Activated naive CD4-positive, alpha-beta T cell treated with anti-CD3 and anti-CD28 coated beads, Interleukin-2, amount 50 U/mL, for 72 hours (primary cell): Measurements from ENCODE around the gene CALHM4. TPM values are rescaled to one million over a fixed set of nuclear protein-coding genes. Genes with fewer than 3 reads are reported as not detected.

Experiments
- ATAC-seq, 2 donors: fragments of 150-1000 bp; cut with Tn5 transposase; 2 replicates each; pipeline ENCODE4 v1.10.0; 2021; ENCODE audit warnings: mild to moderate bottlenecking in 2 of 2, moderate library complexity in 2 of 2
- DNase-seq, 2 donors: peaks; one replicate each; pipeline ENCODE4 v3.0.0; 2021 to 2022; ENCODE audit warnings: low spot score in 2 of 2
- H3K27ac Mint-ChIP-seq, 2 donors: one replicate each; pipeline ENCODE4 v1.8.0; 2022; ENCODE audit warnings: mild to moderate bottlenecking in 2 of 2, mixed read lengths in 2 of 2
- H3K36me3 Mint-ChIP-seq, 2 donors: one replicate each; pipeline ENCODE4 v1.8.0; 2022; ENCODE audit warnings: mixed read lengths in 2 of 2
- H3K9me3 Mint-ChIP-seq, 2 donors: one replicate each; pipeline ENCODE4 v1.8.0; 2022; ENCODE audit warnings: mixed read lengths in 2 of 2
- total RNA-seq, 2 donors: library from RNA; stranded (reverse); gene quantifications; one replicate each; pipeline ENCODE4 v1.2.3, GENCODE V29; 2022

CALHM4 gene
- total RNA-seq, 2 donors from 2014 or later, result not detected

- Mint-ChIP-seq H3K36me3 (no peaks in the 10 kb centered on the region), H3K9me3 (no peaks in the 10 kb centered on the region), H3K27ac (no peak overlapping the region)
- ATAC-seq (peak; percentile 83 to 90), DNase-seq (peak in 1 of 2 donors; percentile 61)
Observed at GRCh38 chr6:116531675-116532570, 21.6 kb upstream of the CALHM4 start.

DNA sequence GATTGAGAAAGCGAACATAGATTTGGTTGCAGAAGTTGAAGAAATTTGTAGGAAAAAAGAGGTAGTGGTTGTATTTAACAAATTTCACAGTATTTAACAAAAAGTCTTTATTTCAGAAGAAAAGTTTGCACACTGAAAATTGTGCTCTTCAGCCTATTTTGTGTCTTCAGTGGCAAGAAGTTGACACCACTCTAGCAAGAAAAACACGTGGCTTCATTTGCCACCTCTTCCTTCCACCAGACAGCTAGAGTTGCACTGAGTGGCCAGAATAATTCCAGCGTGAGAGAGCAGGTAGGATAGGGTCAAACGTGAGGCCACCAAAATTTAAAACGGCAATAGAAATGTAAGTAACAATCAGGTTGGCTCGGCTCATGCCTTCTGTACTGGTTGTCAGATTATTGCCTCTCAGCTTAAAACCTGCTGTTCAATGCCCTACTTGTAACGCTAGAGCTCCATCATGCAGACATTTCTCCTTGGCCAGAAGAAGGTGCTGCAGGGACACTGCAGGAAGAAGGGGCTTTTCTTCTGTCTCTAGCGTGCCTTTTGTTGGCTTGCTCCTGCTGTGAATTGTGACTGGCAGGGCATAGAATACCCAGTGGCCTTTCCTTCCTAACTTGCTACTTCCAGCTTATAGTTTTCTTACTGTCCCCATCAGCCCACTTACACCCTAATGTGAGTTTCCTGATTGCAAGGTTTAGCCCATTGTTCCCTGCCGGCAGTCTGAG, 20.2 kb upstream of the CALHM4 start:
- H3K27ac Mint-ChIP-seq, result no peak overlapping the region
- DNase-seq, result no peak
- no peak for ATAC-seq
- H3K36me3 Mint-ChIP-seq, result no peaks in the 10 kb centered on the region
- H3K9me3 Mint-ChIP-seq, result no peaks in the 10 kb centered on the region

GRCh38 chr6:116535109-116535508, 18.4 kb upstream of the CALHM4 start:
- H3K9me3 Mint-ChIP-seq, result no peaks in the 10 kb centered on the region
- DNase-seq (no peak), ATAC-seq (no peak)
- H3K27ac Mint-ChIP-seq, result no peak overlapping the region
- no peaks in the 10 kb centered on the region for H3K36me3 Mint-ChIP-seq

- ATAC-seq, result peak; percentile 61 to 67
- Mint-ChIP-seq H3K9me3 (no peaks in the 10 kb centered on the region), H3K36me3 (no peaks in the 10 kb centered on the region), H3K27ac (no peak overlapping the region)
- peak in 1 of 2 donors; percentile 48 for DNase-seq
Observed at GRCh38 chr6:116536216-116536621, 17.3 kb upstream of the CALHM4 start.

- H3K9me3 Mint-ChIP-seq, result no peaks in the 10 kb centered on the region
- no peak for ATAC-seq
- no peak overlapping the region for H3K27ac Mint-ChIP-seq
- H3K36me3 Mint-ChIP-seq, result no peaks in the 10 kb centered on the region
- DNase-seq, result no peak
Observed at GRCh38 chr6:116542426-116542825, 11.1 kb upstream of the CALHM4 start.

DNA sequence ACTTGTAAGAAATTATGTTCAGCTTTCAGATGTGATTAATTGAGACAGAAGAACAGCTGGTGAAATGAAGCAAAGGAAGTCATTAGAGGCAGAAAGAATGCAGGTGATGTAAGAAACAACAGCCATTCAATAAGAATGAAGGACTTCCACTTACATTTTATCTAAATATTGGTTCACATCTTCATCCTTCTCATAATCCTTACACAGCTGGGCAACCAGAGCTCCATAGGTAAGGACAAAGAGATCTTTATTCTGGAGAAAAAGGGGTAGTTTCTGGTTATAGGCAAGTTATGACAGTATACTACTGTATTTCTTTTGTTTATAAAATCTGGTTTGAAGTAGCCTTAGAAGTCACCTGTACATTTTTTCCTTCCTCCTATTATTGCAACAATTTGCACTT, 10.4 kb upstream of the CALHM4 start:
- no peak for ATAC-seq
- Mint-ChIP-seq H3K36me3 (no peaks in the 10 kb centered on the region), H3K9me3 (no peaks in the 10 kb centered on the region), H3K27ac (no peak overlapping the region)
- DNase-seq, result no peak

DNA sequence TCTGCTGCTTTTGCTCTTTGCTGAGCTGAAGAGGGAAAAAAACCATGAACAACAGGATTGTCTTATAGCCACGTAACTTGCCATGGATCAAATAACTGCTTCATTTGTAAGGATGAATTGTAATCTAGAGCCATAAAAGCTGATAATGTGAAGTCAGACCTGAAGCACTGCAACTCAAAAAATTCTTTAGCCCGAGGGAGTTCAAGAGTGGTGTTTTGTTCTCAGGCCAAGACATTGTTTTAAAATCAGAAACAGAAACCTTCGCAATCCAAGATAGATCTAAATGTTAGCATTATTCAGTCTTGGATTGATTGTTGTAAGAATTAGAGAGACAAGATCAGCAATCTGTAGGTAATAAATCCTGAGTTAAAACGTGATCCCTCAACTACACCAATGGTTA, 7.9 kb upstream of the CALHM4 start, which contains the start of gene TRAPPC3L:
TRAPPC3L (minus strand) TSS at position 34 of the 400 bp plus-strand sequence. CDS start 170 bp downstream, outside the sequence.
- H3K9me3 Mint-ChIP-seq, result no peaks in the 10 kb centered on the region
- no peaks in the 10 kb centered on the region for H3K36me3 Mint-ChIP-seq
- no peak within 1 kb of the TSS for H3K27ac Mint-ChIP-seq
- ATAC-seq, result no peak
- DNase-seq, result no peak

GRCh38 chr6:116547358-116547757, 6.2 kb upstream of the CALHM4 start:
- ATAC-seq (no peak), DNase-seq (no peak)
- Mint-ChIP-seq H3K9me3 (no peaks in the 10 kb centered on the region), H3K36me3 (no peaks in the 10 kb centered on the region), H3K27ac (no peak overlapping the region)

DNA sequence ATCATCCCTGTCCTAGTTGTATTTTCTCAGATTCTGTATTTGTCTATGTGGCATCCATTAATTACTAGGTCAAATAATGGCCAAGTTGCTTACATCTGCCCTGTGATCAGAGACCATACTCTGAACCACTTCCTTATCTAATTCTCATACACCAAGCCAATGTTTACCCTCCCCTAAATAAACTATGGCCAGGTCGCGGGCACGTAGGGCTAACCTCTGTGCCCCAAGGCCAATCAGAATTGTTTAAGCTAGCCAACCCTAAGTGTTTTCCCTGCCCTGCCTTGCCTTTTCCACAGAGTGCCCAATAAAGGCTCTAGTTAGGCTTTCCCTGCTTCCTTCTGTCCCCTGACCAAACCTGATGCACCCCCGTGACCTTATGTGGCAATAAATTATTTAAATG, 2.8 kb upstream of the CALHM4 start:
- H3K9me3 Mint-ChIP-seq, result no peaks in the 10 kb centered on the region
- DNase-seq, result no peak
- H3K36me3 Mint-ChIP-seq, result no peaks in the 10 kb centered on the region
- ATAC-seq, result no peak
- H3K27ac Mint-ChIP-seq, result no peak overlapping the region

GRCh38 chr6:116556065-116556464, 2.5 kb downstream of the CALHM4 start:
- no peaks in the 10 kb centered on the region for H3K36me3 Mint-ChIP-seq
- no peaks in the 10 kb centered on the region for H3K9me3 Mint-ChIP-seq
- no peak for DNase-seq
- H3K27ac Mint-ChIP-seq, result no peak overlapping the region
- ATAC-seq, result no peak

GRCh38 chr6:116556814-116557415, 3.4 kb downstream of the CALHM4 start:
- no peak overlapping the region for H3K27ac Mint-ChIP-seq
- H3K9me3 Mint-ChIP-seq, result no peaks in the 10 kb centered on the region
- H3K36me3 Mint-ChIP-seq, result no peaks in the 10 kb centered on the region
- ATAC-seq (no peak), DNase-seq (no peak)

- Mint-ChIP-seq H3K27ac (no peak overlapping the region), H3K36me3 (no peaks in the 10 kb centered on the region), H3K9me3 (no peaks in the 10 kb centered on the region)
- ATAC-seq (no peak), DNase-seq (no peak)
Observed at GRCh38 chr6:116557893-116558292, 4.3 kb downstream of the CALHM4 start.

GRCh38 chr6:116560130-116560529, 6.6 kb downstream of the CALHM4 start:
- Mint-ChIP-seq H3K9me3 (no peaks in the 10 kb centered on the region), H3K36me3 (no peaks in the 10 kb centered on the region), H3K27ac (no peak overlapping the region)
- no peak for ATAC-seq
- DNase-seq, result no peak

DNA sequence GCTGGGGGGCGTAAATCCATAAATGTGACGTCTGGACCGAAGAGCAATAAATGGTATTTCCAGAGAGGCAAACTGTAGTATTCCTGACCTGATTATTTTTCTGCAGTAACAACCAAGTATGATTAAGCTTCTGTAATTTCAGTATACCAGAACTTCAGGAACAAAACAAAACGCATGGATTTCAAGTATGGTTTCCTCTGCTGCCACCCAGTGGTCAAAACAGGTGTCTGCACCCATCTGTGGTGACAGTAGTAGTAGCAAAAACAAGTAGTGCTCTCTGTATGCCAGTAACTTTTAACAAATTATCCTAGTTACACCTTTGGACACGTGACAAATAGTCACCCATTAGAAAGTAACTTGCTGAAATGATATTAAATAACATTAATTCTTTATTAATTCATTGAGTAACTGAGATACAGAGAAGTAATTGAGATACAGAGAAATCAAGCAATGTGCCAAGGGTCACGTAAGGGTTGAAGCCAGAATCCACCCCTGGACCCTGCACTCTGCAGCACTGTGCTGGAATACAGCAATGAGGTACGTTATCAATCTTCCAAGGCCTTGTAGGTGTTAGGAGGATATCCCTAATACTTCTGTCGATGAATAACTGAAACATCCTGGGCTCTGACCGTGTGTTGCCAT, 7.9 kb downstream of the CALHM4 start:
- H3K27ac Mint-ChIP-seq, result no peak overlapping the region
- no peaks in the 10 kb centered on the region for H3K36me3 Mint-ChIP-seq
- ATAC-seq (peak; percentile 72 to 78), DNase-seq (peak in 1 of 2 donors; percentile 67)
- H3K9me3 Mint-ChIP-seq, result no peaks in the 10 kb centered on the region

- Mint-ChIP-seq H3K9me3 (no peaks in the 10 kb centered on the region), H3K27ac (no peak overlapping the region), H3K36me3 (no peaks in the 10 kb centered on the region)
- DNase-seq (no peak), ATAC-seq (no peak)
Observed at GRCh38 chr6:116562019-116562403, 8.5 kb downstream of the CALHM4 start.

DNA sequence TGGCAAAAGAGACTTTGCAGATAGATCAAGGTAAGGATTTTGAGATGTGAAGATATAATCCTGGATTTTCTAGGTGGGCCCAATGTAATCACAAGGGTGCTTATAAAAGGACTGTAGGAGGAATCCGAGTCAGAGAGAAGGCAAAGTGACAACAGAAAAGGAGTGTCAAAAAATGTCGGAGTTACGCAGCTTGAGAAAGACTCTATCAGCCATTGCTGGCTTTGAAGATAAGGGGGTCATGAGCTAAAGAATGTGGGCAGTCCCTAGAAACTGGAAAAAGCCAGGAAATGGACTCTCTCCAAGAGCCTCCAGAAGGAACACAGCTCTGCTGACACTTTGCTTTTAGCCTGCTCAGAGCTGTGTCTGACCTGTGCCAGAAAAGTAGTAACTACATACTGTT, 9.1 kb downstream of the CALHM4 start:
- H3K27ac Mint-ChIP-seq, result no peak overlapping the region
- no peak for DNase-seq
- H3K9me3 Mint-ChIP-seq, result no peaks in the 10 kb centered on the region
- no peaks in the 10 kb centered on the region for H3K36me3 Mint-ChIP-seq
- no peak for ATAC-seq

GRCh38 chr6:116563830-116564229, 10.3 kb downstream of the CALHM4 start:
- no peak for DNase-seq
- peak overlapping the region in 1 of 2 donors; percentile 50 for H3K27ac Mint-ChIP-seq
- no peaks in the 10 kb centered on the region for H3K36me3 Mint-ChIP-seq
- ATAC-seq, result no peak
- H3K9me3 Mint-ChIP-seq, result no peaks in the 10 kb centered on the region
